GM19438 (cell line): Measurements from ENCODE around the gene AP3S2.
"Not testable (repeated sequence)": the region's sequence is repeated elsewhere in the genome, so short reads cannot be mapped to it uniquely, and the experiment has no call there.

Experiments used
- ATAC-seq: cut with Tn5 transposase; IDR thresholded peaks from one replicate; pipeline ENCODE4 v1.9.1; 2021; ENCODE audit warnings: low read depth; ENCODE audit not compliant: unreplicated experiment

The AP3S2 gene

DNA sequence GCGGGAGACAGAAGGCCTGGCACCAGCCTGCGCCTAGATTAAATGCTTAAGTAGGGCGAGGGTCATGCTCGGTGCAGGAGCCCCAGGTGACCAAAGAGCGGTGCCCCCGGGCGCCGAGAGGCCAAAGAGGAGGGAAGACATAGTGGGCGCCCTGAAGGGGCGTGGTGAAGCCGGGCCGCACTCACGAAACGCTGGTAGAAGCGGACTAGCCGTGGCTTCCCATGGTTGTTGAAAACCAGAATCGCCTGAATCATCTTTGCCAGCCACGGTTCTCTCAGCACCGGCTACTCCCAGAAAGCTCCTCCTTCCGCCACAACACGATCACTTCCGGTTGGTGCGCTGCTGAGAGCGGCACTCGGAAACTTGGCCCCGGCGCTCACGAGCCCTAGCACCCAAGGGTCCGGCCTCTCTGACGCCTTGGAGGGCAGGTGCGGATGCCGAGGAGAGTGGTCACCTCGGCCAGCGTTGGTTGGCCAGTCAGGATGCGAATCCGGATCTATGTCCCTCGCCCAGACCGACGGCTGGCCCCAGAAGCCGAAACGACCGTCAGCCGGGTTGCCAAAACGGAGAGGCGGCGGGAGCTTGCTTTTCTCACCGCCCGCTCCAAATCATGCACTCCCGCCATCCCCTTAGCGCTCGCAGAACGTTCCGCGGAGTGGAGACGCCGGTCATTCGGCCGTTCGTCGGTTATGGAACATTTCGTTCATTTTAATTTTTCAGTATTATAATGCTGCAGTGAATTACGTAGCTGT lies at the start of gene AP3S2:
TSS of gene AP3S2 (minus strand) at position 299 of the 752 bp plus-strand sequence. CDS start at position 254, 45 bp downstream.
- peak; percentile 92 for ATAC-seq

DNA sequence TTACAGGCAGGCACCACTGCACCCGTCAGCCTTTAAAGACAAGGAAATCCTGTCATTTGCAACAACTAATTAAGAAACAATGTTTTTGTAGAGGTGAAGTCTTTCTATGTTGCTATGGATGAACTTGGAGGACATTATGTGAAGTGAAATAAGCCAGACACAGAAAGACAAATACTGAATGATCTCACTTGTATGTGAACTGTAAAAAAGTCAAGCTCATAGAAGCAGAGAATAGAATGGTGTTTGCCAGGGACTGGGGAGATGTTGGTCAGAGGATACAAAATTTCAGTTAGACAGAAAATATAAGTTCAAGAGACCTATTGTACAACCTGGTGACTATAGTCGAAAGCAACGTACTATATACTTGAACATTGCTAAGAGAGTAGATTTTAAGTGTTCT lies 46.1 kb upstream of the AP3S2 start:
- ATAC-seq: no peak

DNA sequence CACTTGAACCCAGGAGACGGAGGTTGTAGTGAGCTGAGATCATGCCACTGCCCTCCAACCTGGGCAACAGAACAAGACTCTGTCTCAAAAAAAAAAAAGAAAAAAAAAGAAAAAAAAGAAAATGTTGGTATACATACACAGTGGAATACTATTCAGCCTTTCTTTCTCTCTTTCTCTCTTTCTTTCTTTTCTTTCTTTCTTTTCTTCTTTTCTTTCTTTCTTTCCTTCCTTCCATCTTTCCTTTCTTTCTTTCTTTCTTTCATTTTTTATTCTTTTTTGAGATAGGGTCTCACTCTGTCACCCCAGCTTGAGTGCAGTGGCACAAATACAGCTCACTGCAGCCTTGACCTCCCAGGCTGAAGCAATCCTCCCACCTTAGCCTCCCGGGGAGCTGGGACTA lies 45.6 kb upstream of the AP3S2 start:
- not testable (repeated sequence) for ATAC-seq

DNA sequence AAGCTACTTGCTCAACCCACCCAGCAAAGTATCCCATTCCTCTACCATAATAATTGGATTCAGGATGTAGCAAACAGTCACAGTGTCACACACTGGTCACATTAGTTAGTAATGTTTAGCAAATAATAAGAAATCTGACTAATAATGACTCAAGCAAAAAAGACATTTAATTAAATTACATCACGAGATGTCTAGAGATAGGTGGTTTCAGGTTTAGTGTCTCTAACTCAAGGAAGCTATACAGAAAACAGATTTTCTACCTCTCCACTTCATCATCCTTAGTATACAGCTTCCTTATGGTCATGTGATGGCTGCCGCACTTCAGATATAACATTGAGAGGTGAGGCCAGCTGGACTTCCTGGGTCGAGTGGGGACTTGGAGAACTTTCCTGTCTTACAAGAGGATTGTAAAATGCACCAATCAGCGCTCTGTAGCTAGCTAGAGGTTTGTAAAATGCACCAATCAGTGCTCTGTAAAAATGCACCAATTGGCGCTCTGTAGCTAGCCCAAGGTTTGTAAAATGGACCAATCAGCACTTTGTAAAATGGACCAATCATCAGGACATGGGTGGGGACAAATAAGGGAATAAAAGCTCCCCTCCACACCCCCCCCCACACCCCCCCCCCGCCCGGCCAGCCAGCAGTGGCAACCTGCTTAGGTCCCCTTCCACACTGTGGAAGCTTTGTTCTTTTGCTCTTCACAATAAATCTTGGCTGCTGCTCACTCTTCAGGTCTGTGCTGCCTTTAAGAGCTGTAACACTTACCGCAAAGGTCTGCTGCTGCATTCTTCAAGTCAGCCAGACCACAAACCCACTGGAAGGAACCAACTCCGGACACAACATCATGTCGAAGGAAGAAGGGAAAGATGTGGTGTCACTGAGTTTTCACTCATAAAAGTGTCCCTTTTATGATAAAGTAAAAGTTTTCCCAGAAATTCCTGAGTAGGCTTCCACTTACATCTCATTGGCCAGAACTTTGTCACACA lies 43.9 kb upstream of the AP3S2 start:
- ATAC-seq: no peak

DNA sequence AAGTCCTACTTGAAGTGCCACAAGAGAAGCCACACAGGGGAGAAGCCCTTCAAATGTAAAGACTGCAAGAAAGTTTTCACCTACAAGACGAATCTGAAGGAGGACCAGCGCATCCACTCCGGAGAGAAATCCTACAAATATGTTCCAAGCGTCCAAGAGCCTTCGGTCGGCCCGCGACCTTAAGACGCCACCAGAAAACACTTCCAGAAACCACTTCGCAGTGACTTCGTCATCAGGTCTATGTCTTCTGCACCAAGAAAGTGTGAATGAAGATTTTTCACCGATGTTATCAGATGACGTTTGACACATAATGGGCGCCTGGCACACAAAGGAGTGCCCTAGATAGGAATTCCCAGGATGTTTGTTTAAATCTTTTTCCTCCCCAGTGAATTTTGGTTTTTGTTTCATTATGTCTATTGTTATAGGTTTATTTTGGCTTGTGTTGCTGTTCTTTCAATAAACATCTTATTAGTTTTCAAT lies 43.0 kb upstream of the AP3S2 start:
- no peak for ATAC-seq

DNA sequence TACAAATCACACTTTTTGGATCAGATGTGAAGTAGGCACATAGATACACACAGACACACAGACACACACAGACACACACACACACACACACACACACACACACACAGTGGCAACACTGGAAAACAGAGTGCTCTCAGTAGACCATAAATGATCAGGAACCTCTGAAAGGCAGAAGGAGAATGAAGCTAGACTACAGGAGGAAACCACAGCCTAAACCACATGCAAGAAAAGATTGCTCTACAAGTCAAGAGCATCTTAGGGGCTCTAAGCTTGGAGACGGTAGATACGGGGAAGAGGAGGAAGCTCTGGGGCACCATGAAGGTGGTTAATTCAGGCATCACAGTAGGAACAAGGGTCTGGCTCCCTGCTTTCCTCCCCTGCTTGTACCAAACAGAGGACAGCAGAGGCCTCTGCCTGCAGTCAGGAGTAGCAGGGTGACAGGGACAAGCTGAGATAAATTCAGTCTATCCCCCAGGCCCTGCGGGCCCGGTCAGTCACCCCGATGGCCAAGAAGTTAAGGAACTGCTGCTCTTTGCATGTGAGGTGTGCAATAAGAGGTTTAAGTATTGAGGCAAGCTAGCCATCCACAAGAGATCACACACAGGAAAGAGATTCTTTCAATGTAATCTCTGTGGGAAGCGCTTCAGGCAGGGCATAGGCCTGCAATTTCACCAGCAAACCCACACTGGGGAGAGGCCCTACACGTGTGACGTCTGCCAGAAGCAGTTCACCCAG lies 42.4 kb upstream of the AP3S2 start:
- ATAC-seq: no peak

DNA sequence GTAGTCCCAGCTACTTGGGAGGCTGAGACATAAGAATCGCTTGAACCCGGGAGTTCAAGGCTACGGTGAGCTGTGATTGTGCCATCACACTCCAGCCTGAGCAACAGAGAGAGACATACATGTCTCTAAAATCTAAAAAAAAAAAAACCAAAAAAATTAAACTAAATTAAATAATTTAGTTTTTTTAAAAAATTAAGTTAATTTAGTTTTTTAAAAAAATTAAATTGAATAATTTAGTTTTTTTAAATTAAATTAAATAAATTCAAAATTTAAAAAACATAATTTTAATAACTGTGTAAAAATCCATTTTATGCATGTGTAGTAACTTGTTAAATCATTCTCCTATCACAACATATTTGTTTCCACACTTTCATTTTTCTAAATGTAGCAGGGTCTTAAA lies 39.1 kb upstream of the AP3S2 start:
- ATAC-seq: no peak

DNA sequence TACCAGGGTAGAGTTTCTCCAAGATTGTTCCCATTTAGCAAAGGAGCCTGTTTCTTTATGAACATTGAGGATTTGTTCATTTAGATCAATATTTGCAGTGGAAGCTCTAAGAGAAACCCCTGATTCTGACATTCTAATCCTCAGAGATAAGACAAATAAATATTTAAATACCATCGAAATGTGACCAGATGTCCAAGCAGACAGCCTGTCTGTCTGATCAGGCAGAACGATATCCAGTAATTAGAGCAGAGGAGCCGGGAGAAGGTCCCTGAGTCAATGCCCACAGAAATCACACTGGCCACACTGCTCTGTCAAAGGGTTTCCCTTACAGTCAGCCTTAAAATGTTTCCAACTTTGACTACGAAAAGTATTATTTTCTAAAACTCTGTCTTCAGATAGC lies 34.6 kb upstream of the AP3S2 start:
- ATAC-seq: no peak

DNA sequence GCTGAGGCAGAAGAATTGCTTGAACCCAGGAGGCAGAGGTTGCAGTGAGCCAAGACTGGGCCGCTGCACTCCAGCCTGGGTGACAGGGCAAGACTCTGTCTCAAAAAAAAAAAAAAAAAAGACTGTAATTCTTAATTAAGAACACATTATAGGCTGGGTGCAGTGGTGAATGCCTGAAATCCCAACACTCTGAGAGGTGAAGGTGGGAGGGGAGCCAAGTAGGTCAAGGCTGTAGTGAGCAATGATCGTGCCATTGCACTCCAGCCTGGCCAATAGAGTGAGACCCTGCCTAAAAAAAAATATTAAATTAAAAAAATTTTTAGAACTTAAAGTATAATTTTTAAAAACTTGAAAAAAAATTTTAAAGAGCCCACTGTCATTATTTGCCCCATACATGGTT lies 32.4 kb upstream of the AP3S2 start:
- no peak for ATAC-seq

DNA sequence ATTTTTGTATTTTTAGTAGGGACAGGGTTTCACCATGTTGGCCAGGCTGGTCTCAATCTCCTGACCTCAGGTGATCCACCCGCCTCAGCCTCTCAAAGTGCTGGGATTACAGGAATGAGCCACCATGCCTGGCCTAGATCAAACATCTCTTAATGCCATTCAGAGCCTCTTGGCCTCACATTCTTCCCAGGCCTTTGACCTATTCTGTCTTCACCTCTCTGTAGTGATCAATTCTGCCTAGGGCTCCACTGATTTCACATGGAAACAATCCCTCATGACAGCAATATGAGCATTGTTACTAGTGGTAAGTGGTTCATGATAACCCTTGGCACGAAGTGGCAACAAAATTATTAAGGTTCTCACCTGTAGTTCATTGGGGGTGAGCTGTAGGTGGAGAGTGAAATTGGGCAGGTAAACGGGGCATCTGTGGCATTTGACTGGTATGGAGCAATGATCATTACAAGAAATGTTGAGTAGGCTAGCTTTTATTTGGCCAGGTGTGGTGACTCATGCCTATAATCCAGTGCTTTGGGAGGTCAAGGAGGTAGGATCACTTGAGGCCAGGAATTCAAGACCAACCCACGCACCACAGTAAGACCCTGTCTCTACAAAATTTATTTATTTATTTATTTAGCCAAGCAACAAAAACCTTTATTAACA lies 23.8 kb upstream of the AP3S2 start:
- no peak for ATAC-seq

DNA sequence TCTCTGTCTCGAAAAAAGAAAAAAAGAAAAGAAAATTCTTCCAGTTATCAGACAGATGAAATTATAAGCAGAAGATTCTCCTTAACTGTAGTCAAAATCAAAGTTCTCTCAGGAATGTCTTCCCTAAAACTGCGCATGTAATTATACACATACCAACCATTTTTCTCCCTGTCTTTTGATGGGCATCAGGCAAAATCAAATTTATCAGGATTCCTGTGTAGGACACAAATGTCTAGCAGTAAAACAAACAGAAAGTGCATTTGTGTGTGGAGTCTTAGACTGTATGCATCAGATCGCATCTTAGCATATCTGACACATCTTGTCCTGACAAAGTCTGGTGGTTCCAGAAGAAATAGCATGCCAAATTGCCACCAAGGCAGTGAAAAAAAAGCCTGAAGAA lies 22.9 kb upstream of the AP3S2 start:
- ATAC-seq: no peak

DNA sequence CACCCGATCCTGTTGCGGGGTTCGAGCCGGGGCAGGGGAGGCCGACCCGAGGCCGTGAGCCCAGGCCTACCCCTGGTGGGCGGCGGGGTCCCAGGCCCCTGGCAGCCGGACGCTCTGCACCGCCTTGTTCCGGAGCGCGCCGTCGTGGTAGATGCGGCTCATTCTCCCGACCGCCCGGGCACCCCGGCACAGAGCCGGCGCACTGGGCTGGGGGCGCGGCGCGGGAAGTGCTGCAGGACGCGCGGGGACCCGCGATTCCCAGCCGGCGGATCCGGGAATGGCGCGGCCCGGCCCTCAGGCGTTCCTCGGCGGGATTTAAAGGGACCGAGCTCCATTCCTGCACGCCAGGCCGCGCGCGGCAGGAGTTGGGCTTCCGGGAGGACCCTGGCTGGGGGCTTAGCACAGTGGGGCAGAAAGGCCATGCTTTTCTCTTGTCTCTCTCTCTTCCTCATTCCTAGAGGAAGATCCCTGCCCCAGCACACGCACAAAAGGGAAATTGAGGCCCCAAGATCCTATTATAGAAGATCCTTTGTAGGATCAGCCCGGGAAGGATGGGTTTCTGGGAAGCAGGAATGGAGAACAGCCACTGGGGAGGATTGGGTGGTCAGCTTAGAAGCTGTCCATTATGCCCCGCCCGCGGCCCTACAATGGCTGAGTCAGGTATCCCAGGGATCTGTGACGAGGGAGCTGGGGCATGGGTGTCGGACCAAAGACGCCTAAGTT lies 19.0 kb upstream of the AP3S2 start, which contains the start of gene ARPIN:
TSS of gene ARPIN (minus strand) at position 279 of the 723 bp plus-strand sequence. CDS start at position 162, 117 bp downstream.
- no peak for ATAC-seq

DNA sequence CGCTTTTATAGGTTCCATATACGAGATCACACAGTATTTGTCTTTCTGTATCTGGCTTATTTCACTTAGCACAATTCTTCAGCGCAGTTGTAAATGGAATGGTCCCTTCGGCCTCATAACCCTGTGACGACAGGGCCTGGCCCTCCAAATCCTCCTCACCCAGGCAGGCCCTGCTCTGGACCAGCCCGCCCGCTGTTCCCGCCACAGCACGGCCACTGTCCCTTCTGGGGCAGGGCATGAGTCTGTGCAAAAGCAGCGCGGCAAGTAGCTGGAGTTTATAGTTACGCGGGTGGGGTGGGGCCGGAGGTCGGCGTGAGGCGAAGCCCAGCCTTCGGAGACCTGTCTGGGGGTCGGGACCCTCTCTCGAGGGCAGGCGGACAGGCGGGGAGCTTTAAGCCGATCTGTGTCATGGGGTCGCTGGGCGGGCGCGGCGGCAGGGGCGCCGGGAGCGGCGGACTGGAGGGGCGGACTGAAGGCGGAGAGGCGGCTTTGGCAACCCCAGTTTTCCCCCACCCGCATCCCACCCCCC lies 18.4 kb upstream of the AP3S2 start:
- no peak for ATAC-seq

DNA sequence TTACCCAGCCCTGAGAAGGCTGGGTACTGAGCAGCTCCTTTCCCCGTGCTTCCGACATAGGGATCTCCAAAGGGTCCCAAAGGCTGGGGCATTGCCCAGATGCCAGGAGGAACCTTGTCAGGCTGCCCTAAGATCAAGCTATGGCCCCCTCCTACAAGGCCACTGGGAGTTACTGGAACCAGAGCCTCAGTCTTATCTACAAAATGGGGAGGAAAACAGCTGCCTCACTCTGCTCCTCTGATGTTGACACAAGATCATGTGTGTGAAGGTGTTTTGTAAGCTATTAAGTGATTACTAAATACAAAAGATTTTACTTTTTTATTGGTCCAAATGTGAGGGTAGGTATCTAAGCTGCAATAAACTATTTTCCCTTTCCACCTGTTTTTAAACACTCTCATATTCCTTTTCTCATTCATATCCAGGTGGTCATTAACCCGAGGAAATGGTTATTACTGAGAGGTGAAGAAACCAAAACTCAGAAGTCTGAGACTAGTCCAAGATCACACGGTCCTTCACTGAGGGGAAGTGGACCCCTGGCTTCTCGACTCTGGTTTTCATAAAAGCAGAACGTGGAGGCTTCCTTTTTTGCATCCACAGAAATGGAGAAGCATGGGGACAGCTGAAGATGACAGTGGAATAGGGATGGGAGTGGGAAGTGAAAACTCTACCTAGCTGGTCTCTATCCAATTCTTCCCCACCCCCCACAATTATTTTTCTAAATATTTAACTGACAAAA lies 17.3 kb upstream of the AP3S2 start:
- ATAC-seq: no peak

DNA sequence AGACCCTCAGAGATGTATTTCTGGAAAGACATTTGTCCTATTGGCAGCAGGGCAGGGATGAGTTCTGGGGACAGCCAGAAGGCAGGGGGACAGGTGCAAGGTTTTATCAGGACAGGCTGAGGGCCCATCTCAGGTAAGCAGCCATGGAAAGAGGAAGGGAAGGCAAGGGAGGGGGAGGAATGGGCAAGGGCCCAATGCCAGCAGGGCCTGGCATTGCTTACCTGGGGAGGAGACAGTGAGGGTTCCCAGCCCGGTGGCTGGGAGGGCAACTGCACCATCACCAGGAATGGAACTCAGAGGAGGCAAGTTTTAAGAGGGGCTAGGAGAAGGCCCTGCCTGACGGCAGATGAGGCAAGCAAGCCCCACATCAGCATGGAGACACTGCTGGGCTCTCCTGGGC lies 15.8 kb upstream of the AP3S2 start:
- no peak for ATAC-seq

DNA sequence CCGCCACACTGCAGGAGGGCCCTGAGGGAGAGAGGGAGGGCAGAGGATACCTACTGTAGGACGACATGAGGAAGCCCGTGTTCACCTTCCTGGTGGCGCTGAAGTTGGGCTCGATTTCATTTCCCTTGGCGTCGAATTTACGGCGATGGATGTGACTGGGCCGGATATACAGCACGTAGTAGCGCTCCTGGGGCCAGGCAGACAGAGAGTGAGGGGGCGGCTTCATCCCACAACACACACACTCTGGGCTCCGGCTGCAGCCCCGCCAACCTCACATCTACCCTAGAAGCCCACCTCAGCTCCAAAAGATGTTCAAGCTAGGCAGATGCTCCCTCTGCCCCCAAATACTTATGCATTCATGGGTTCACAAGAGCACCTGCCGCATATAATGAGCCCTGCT lies 14.4 kb upstream of the AP3S2 start:
- ATAC-seq: no peak

DNA sequence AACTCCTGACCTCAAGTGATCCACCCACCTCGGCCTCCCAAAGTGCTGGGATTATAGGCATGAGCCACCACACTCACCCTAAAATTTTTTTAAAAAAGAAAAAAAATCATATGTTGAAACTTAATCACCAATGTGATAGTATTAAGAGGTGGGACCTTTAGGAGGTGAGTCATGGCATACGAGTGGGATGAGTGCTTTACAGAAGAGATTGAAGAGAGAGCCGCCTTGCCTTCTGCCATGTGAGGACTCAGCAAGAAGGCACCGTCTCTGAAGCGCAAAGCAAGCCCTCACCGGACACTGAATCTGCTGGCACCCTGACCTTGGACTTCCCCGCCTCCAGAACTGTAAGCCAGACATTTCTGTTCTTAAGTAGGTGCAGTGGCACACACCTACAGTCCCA lies 13.5 kb upstream of the AP3S2 start:
- no peak for ATAC-seq

DNA sequence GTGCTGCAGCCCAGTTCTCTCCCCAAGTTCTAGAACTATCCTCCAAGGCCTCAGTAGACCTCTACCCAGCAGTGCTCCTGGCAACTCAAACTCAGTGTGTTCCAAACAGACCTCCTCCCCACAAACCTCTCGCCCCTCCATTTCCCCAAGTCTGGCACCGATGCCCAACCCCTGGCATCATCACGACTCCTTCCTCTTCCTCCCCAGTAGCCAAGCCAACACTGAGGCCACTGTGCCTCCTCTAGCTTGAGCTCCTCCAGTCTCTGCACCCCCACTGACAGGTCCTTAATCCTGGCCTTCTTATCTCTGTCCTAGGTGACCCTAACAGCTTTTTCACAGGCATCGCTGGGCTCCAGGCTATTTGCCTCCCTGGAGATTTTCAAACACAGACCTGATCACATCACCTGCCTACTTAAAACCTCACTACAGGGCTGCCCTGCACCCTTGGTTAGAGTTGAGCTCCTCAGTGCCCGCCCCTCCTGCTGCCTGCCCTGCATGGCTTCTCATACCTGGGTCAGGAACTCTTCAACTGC lies 12.1 kb upstream of the AP3S2 start:
- ATAC-seq: no peak
